Activated naive CD4-positive, alpha-beta T cell treated with anti-CD3 and anti-CD28 coated beads, Interleukin-2, amount 50 U/mL, for 72 hours (primary cell): ENCODE data around the gene CLDN18. TPM values are rescaled to one million over a fixed set of nuclear protein-coding genes. Genes with fewer than 3 reads are reported as not detected.
A peak's percentile ranks its signal among the peaks of the same experiment; 100 is the strongest.

ENCODE experiments used
- ATAC-seq, 2 donors: fragments of 150-1000 bp; cut with Tn5 transposase; 2 replicates each; pipeline ENCODE4 v1.10.0; 2021; ENCODE audit warnings: mild to moderate bottlenecking in 2 of 2, moderate library complexity in 2 of 2
- DNase-seq, 2 donors: peaks; one replicate each; pipeline ENCODE4 v3.0.0; 2021 to 2022; ENCODE audit warnings: low spot score in 2 of 2
- H3K27ac Mint-ChIP-seq, 2 donors: one replicate each; pipeline ENCODE4 v1.8.0; 2022; ENCODE audit warnings: mild to moderate bottlenecking in 2 of 2, mixed read lengths in 2 of 2
- H3K36me3 Mint-ChIP-seq, 2 donors: one replicate each; pipeline ENCODE4 v1.8.0; 2022; ENCODE audit warnings: mixed read lengths in 2 of 2
- H3K9me3 Mint-ChIP-seq, 2 donors: one replicate each; pipeline ENCODE4 v1.8.0; 2022; ENCODE audit warnings: mixed read lengths in 2 of 2
- total RNA-seq, 2 donors: library from RNA; stranded (reverse); gene quantifications; one replicate each; pipeline ENCODE4 v1.2.3, GENCODE V29; 2022

The CLDN18 gene
- total RNA-seq, 2 donors from 2014 or later, result not detected

DNA sequence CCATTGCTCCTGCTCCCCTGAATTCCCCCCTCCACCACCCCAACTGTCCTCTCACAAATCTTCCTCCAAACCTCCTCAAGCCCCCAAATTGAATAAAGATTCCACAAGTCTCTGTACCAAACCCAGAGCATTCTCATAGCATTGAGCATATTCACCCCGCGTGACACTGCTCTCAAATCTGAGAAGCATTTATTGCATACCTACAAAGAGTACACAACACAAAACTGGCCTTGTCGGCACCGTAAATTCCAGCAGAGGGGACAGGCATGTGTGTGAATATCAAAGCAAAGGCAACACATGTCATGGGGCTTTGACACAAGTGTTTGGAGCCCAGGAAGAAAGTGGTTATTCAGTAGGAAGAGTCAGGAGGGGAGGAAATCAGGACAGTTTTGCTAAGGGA, 2.6 kb downstream of the CLDN18 start:
- H3K9me3 Mint-ChIP-seq, result no peaks in the 10 kb centered on the region
- H3K27ac Mint-ChIP-seq, result no peak overlapping the region
- ATAC-seq (no peak), DNase-seq (no peak)
- H3K36me3 Mint-ChIP-seq, result no peaks in the 10 kb centered on the region

DNA sequence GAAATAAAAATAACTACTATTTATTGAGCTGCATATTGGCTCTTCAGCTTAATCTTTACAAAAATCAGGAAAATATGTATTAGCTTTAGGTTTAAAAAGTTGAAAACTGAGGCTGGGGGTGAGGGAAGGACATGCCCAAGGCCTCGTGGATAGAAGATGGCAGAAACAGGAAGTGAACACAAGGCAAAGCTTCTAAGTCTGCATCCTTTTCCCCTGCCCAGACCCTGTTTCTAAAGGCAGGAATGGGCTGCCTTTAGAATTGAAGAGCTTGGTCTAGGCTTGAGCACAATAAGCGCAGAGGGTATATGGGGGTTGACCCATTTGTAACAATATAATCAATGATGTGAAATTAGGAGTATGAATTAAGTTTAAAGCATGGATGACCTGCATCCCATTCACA, 6.1 kb downstream of the CLDN18 start:
- DNase-seq (no peak), ATAC-seq (no peak)
- H3K36me3 Mint-ChIP-seq, result no peaks in the 10 kb centered on the region

DNA sequence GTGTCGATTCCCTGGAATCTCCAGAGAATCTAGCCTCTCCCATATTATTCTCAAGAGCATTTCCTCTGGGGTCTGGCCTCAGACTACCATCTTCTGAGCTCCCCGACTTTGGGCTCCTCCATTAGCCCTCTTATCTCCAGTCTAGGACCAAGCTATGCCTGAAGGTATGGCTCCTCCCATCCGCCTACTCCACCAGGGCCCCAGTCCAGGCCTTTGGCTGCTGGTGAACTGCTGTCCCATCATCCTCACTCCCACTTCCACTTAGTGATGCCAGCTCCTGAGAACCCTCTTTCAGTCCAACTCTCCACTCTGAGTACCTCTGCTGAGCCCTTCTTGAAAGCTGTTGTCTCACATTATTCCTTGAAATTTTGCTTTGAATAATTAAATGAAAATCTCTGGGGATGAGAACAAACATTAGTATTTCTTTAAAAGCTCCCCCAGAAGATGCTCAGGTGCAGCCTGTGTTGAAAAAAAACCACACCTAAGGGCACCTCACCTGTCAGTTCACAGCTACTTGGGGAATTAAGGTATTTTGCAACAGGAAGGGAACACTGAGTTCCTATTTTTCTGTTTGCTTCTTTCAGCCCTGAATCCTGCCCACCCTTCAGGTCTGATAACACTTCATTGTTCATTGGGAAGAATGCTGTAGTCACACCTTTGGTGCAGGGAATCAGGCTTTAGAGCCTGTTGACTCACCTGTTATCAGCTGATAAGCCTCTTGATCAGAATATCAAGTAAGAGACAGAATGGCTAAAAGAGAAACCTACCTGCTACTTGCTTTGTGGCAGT, 9.5 kb downstream of the CLDN18 start:
- no peaks in the 10 kb centered on the region for H3K9me3 Mint-ChIP-seq
- no peak overlapping the region for H3K27ac Mint-ChIP-seq
- DNase-seq (no peak), ATAC-seq (no peak)
- no peaks in the 10 kb centered on the region for H3K36me3 Mint-ChIP-seq

More for the DNA sequence above, 6.1 kb downstream of the CLDN18 start:
- Mint-ChIP-seq H3K27ac (no peak overlapping the region), H3K9me3 (no peaks in the 10 kb centered on the region)

DNA sequence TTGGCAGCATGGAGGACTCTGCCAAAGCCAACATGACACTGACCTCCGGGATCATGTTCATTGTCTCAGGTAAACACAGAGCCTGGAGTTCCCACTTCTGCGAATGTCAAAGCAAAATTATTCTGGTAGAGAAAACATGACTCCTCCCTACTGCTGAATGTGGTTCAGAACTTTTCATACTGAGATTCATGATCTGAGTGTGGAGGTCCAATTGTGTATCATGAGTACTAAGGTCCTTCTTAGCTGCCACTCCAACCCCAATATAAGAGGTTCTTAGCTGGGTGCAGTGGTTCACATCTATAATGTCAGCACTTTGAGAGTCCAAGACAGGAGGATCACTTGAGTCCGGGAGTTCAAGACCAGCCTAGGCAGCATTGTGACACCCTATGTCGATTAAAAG, 13.8 kb downstream of the CLDN18 start:
- H3K9me3 Mint-ChIP-seq, result no peaks in the 10 kb centered on the region
- ATAC-seq (peak in 1 of 2 donors; percentile 83), DNase-seq (no peak)
- H3K27ac Mint-ChIP-seq, result no peak overlapping the region
- H3K36me3 Mint-ChIP-seq, result no peaks in the 10 kb centered on the region

DNA sequence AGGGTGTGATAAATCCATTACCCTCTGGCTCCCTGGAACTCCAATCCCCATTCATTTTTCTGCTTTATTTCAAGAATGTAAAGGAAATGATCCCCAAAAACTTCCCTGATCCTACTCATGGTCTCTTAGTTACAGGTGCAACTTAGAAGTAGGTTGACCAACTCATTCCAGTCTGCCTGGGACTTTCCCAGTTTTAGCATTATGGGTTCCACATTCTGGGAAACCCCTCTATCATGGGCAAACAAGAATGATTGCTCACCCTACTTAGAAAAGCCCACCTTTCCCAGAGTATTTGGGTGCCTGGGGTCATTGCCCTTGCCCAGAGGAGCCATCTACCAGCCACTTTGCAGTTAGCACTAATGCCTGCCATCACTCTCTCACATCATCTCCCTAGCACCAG, 15.6 kb downstream of the CLDN18 start:
- Mint-ChIP-seq H3K27ac (no peak overlapping the region), H3K36me3 (no peaks in the 10 kb centered on the region), H3K9me3 (no peaks in the 10 kb centered on the region)
- ATAC-seq, result no peak
- DNase-seq, result no peak

DNA sequence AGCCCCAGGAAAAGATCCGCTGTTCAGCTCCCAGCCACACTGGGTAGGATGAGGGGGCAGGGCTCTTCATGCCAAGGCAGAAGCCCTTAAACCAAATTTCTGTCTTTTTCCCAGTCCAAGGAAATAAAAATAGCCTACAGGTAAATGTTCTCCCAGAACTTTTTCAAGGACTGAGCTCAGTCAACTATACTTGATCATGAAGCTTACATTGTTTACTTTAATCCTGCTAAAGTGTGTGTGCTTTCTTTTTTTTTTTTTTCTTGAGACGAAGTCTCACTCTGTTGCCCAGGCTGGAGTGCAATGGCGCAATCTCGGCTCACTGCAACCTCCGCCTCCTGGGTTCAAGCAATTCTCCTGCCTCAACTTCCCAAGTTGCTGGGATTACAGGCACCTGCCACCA, 17.9 kb downstream of the CLDN18 start:
- Mint-ChIP-seq H3K36me3 (no peaks in the 10 kb centered on the region), H3K27ac (no peak overlapping the region), H3K9me3 (no peaks in the 10 kb centered on the region)
- no peak for ATAC-seq
- DNase-seq, result no peak

DNA sequence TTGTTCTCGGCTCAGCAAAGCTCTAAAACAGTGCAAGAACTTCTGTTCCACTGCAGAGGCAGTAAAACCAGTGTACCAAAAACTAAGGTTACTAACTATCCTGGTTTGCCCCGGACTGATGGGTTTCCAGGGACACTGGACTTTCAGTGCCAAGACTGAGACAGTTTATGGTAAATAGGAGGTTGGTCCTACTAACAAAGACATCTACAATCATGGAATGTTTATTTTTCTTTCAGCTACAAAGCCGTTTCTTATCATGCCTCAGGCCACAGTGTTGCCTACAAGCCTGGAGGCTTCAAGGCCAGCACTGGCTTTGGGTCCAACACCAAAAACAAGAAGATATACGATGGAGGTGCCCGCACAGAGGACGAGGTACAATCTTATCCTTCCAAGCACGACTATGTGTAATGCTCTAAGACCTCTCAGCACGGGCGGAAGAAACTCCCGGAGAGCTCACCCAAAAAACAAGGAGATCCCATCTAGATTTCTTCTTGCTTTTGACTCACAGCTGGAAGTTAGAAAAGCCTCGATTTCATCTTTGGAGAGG, 20.8 kb downstream of the CLDN18 start:
- DNase-seq, result no peak
- no peak for ATAC-seq
- no peaks in the 10 kb centered on the region for H3K9me3 Mint-ChIP-seq
- no peak overlapping the region for H3K27ac Mint-ChIP-seq
- H3K36me3 Mint-ChIP-seq, result no peaks in the 10 kb centered on the region

DNA sequence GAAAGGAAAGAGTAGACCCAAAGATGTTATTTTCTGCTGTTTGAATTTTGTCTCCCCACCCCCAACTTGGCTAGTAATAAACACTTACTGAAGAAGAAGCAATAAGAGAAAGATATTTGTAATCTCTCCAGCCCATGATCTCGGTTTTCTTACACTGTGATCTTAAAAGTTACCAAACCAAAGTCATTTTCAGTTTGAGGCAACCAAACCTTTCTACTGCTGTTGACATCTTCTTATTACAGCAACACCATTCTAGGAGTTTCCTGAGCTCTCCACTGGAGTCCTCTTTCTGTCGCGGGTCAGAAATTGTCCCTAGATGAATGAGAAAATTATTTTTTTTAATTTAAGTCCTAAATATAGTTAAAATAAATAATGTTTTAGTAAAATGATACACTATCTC, 21.6 kb downstream of the CLDN18 start:
- no peaks in the 10 kb centered on the region for H3K9me3 Mint-ChIP-seq
- DNase-seq (no peak), ATAC-seq (no peak)
- no peaks in the 10 kb centered on the region for H3K36me3 Mint-ChIP-seq
- no peak overlapping the region for H3K27ac Mint-ChIP-seq

DNA sequence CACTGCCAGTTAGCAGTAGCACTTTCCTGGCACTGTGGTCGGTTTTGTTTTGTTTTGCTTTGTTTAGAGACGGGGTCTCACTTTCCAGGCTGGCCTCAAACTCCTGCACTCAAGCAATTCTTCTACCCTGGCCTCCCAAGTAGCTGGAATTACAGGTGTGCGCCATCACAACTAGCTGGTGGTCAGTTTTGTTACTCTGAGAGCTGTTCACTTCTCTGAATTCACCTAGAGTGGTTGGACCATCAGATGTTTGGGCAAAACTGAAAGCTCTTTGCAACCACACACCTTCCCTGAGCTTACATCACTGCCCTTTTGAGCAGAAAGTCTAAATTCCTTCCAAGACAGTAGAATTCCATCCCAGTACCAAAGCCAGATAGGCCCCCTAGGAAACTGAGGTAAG, 22.6 kb downstream of the CLDN18 start:
- H3K27ac Mint-ChIP-seq, result no peak overlapping the region
- H3K36me3 Mint-ChIP-seq, result no peaks in the 10 kb centered on the region
- no peaks in the 10 kb centered on the region for H3K9me3 Mint-ChIP-seq
- DNase-seq, result no peak
- no peak for ATAC-seq

DNA sequence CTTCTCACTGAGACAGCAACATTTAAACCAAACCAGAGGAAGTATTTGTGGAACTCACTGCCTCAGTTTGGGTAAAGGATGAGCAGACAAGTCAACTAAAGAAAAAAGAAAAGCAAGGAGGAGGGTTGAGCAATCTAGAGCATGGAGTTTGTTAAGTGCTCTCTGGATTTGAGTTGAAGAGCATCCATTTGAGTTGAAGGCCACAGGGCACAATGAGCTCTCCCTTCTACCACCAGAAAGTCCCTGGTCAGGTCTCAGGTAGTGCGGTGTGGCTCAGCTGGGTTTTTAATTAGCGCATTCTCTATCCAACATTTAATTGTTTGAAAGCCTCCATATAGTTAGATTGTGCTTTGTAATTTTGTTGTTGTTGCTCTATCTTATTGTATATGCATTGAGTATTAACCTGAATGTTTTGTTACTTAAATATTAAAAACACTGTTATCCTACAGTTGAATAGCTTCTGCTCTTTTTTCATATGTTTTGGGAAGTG, 23.3 kb downstream of the CLDN18 start:
- no peak for ATAC-seq
- Mint-ChIP-seq H3K9me3 (no peaks in the 10 kb centered on the region), H3K27ac (no peak overlapping the region), H3K36me3 (no peaks in the 10 kb centered on the region)
- no peak for DNase-seq

DNA sequence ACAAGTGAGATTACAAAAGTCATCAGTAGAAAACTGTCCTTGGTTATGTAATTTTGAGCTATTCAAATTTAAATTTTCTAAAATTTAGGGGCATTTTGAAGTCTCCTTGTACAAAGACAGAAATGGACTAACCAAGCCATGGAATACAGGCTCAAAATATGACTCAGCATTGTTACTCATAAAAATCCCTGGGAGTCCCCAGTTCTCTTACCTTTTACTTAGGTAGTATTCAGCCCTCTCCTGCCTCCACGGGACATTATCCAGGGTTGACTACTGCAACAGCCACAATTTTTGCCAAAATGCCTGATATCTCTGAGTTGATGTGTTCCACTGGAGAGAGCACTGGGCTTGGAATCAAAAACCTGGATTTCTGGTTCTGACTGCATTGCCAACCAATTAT, 25.0 kb downstream of the CLDN18 start:
- Mint-ChIP-seq H3K27ac (no peak overlapping the region), H3K9me3 (no peaks in the 10 kb centered on the region), H3K36me3 (no peaks in the 10 kb centered on the region)
- ATAC-seq, result no peak
- no peak for DNase-seq

DNA sequence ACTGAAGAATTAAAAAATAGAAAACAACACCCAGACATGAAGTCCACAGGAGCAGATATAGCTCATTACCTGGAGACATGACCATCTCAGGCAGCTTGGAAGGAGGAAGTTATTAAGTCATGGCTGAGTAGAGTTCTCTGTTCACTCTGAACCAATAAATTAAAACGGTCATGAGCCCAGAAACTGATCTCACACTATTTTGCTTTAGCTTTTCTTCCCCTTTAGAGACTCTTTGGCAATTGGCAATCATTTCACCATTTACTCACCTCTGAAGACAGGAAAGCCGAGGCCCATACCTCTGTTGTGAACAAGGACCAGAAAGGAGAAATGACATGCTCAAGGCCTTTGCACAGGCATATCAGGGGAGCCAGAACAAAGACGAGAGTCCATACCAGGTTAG, 26.6 kb downstream of the CLDN18 start:
- Mint-ChIP-seq H3K27ac (no peak overlapping the region), H3K9me3 (no peaks in the 10 kb centered on the region), H3K36me3 (no peaks in the 10 kb centered on the region)
- ATAC-seq (no peak), DNase-seq (no peak)

DNA sequence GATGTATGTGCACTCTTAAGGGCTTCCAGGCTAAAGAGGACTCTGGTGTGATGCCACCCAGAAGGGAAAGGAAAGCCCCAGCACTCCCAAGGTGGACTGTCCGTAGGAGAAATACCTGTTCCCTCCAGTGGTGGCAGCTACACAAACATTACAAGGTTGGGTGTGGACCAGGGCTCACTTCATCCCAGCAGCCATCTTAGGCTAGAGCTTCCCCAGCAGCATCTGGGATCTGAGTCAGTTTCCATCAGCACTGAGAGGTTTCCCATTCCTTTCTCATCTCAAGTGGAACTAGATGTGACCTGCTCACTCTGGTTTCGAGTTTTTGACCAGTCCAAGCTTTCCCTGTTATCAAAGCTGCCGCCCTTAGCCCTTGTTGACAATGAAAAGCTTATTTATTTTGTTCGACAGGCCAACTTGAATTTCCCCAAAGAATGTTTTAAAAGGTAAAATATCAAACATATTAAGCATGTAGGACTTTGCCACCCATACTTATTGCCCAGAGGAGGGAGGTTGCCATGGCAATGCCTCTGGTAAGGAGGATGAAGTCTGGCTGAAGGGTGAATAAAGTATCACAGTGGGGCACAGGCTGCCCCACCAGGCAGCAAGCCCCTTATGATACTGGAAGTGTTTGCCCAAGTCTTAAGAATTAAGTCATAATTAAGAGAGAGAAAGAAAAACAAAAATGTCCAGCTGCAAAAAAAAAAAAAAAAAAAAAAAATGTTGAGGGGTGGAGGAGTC, 28.9 kb downstream of the CLDN18 start:
- H3K27ac Mint-ChIP-seq, result no peak overlapping the region
- ATAC-seq, result no peak
- H3K36me3 Mint-ChIP-seq, result no peaks in the 10 kb centered on the region
- no peaks in the 10 kb centered on the region for H3K9me3 Mint-ChIP-seq
- no peak for DNase-seq

DNA sequence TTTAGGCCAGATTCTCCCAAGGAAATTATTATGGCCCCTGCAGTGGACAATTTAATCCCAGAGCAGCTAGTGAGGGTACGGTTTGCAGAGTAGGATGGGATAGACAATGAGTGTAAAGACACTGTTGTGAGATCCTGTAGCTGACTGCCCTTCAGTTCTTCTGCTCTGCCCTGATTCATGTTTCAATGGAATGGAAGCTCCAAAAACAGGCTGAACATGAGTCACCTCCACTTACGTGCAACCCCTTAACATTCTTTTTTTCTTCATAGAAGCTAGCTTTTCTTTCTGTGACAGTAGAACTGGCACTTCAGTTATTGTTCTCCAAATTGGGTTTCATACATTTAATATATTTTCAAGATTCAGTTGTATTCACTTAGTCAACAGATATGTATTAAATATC, 32.1 kb downstream of the CLDN18 start:
- Mint-ChIP-seq H3K36me3 (no peaks in the 10 kb centered on the region), H3K9me3 (no peaks in the 10 kb centered on the region), H3K27ac (no peak overlapping the region)
- ATAC-seq (no peak), DNase-seq (no peak)

DNA sequence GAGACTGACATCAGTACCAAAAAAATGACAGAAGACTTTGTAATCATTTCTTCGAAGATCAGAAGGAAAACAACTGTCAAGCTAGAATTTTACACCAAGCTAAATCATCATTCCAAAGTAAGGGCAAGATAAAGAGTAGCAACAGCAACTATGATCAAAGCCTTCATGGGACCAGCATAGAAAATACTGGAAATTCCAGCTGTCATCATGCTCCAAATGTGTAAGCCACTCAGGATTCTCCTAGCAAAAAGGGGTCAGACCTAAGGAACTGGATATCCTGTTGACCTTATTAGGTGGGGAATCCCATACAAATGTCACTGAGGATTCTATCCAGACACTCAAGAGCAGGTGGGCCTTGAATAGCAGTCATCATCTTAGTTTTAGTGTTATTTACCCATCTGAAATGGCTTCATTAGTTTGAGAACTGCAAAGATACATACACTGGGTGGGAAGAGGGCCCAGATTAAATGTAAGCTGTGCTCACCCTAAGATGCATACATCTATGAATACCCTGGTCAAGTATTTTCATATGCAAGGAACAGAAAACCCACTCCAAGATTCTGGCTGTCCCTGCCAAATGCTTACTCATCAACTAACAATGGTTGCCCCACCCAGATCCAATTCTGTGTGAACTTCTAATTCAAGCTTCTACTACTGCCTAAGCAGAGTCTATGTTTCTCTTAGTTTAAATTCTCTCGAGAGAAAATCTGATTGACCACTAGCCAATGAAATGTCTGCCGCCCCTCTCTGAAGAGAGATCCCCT, 33.5 kb downstream of the CLDN18 start:
- Mint-ChIP-seq H3K36me3 (no peaks in the 10 kb centered on the region), H3K27ac (no peak overlapping the region), H3K9me3 (no peaks in the 10 kb centered on the region)
- DNase-seq (no peak), ATAC-seq (no peak)

DNA sequence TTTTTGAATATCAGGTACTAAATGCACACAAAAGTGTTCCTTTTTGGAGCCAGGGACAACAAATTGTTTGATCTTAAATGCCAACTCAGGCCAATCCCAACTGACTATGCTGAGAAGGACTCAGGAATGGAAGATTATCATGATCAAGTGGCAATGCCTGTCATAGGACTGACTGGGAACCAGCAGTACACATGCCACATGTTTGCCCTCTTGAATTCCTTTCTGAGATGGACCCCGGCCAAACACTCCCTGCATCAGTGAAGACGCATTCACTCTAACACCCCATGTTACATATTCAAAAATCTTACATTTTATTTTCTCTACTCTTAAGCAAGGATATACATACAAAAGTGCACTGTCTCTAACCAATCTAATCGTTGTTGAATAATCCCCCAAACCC, 36.1 kb downstream of the CLDN18 start:
- H3K27ac Mint-ChIP-seq, result no peak overlapping the region
- no peaks in the 10 kb centered on the region for H3K36me3 Mint-ChIP-seq
- ATAC-seq (no peak), DNase-seq (no peak)
- H3K9me3 Mint-ChIP-seq, result peaks cover 0 to 4% of the 10 kb centered on the region in 2 donors

DNA sequence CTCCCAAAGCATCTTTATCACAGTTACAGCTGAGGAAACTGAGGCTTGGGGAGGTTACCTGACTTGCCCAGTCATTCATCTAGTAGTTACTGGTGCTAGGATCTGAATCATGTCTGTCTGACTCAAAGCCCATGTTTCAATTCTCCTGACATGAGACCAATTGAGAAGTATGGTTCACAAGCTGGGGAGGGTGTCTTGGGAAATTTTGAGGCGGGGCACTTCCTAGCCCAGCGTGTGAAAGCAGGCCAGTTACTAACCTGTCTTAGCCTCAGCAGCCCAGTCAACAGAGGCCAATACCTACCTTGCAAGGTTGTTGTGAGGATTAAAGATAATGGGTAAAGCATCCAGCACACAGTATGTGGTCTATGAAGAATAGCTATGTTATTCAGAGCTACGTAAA, 37.0 kb downstream of the CLDN18 start:
- no peak for DNase-seq
- no peaks in the 10 kb centered on the region for H3K36me3 Mint-ChIP-seq
- no peak overlapping the region for H3K27ac Mint-ChIP-seq
- peaks cover 0 to 4% of the 10 kb centered on the region in 2 donors for H3K9me3 Mint-ChIP-seq
- ATAC-seq, result peak; percentile 64 to 96
